ENCODE data around the gene BOC.

BOC gene

GRCh38 chr3:113186566-113186965, 24.8 kb upstream of the BOC start:
- DNase-seq, result no peak

DNA sequence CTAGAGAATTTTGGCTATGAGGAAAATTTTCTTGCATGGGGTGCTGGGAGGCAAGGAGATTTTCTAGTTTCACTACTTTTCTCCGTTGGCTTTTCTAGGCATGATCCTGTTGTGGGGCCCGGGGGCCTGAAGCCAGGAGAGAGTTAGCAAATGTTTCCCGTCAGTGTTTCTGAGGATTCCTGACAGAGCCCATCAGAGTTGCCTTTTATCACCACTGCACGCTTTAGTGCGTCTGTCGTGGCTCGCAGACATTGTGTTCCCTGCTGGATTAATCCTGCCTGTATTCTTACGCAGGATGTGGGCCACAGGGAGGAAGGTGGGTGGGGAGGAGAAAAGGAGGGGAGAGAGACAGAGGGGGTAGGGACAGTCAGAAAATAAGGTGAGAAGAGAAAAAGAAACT, 18.1 kb upstream of the BOC start:
- DNase-seq, result peak; percentile 79

- no peak for DNase-seq
Measured at GRCh38 chr3:113193719-113194118, 17.6 kb upstream of the BOC start.

GRCh38 chr3:113194823-113195401, 16.4 kb upstream of the BOC start:
- no peak for DNase-seq

GRCh38 chr3:113200351-113200750, 11.0 kb upstream of the BOC start:
- peak; percentile 34 for DNase-seq

- DNase-seq, result no peak
Measured at GRCh38 chr3:113200946-113201345, 10.4 kb upstream of the BOC start.

DNA sequence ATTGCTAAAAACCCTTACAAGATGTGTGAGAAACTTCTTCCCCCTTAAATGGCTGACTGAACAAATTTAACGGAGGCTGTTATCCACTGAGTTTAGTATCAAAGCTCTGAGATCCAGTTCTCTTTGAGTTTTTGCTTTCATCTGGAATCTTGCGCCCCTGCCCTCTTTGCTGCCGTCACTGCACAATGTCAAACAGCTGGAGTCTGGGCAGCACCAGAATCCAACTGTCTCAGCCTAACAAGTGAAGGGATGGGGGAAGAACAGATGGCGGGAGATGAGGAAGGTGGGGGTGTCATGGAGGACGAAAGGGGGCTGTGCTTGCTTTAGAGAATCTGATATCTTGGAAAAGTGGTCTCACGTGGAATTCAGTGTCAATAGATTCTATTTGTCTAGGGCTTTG, 7.0 kb upstream of the BOC start:
- DNase-seq, result peak; percentile 33

DNA sequence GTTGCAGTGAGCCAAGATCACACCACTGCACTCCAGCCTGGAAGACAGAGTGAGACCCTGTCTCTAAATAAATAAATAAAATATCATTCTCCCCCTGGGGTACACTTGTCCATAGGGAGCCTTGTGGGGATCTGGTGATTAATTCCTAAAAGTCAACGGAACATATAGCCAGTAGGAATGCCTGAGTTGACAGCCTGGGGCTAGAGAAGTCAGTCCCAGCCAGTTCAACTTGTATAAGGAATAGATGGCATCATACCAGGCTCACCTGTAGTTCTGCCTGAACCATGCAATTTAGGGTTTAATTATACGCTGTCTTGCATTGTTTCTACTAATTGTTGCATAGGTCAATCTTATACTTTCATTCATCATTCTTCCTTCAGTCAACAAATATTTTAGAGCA, 5.9 kb upstream of the BOC start:
- peak; percentile 9 for DNase-seq

DNA sequence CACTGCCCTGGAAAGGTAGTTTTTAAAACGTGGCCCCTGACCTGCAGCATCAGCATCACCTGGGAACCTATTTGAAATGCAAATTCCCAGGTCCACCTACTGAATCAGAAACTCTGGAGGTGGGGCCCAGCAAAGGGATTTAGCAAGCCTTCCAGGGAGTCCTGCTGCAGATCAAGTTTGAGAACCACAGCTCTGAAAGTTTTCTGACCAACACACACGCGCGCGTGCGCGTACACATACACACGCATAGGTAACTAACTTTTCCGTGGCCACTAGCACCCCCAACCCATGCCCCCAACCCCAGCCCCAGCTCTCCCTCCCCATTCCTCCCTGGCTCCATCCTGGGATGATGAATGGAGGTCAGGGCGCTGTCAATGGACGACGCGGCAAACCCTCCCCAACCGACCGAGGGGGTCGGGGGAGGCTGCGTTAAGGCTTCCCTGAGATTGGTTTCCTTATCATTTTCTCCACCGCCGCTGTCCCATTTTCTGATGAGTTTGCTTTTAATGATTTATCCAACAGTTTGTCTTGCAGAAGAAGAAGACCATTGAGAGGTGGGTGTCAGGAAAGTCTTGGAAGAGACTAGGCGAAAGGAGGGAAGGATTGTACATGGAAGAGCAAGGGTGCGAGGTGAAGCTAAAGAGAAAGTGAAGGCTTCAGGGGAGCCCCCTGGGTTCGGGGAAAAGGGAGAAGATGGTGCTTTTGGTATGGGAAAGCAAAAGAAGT, 590 bp upstream of the BOC start:
- no peak for DNase-seq

DNA sequence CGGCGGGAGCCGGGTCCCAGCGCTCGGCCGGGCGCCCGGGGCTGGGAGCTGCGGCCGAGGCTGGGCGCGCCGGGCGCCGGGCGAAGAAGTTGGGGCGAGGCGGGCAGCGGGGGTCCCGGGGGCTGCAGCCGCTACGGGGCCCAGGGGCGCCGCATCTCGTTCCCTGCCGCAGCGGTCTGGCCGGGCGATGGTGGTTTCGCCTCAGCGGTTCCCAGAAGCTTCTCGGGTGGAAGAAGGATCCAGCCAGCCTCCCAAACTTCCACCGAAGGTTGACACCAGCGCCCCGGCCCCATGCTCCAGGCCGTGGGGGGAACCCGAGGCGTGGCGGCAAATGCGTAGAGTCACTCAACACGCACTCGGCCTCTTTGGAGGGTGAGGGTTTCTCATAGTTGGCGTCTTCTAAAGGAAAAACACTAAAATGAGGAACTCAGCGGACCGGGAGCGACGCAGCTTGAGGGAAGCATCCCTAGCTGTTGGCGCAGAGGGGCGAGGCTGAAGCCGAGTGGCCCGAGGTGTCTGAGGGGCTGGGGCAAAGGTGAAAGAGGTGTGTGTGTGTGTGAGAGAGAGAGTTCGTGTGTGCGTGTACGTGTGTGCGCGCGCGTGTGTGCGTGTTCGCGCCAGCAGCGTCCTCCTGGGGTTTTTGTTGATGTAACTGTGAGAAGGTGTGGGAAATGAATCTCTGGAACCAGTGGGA, 940 bp downstream of the BOC start:
- DNase-seq, result no peak

- DNase-seq, result no peak
Measured at GRCh38 chr3:113212844-113213375, 1.6 kb downstream of the BOC start.

DNA sequence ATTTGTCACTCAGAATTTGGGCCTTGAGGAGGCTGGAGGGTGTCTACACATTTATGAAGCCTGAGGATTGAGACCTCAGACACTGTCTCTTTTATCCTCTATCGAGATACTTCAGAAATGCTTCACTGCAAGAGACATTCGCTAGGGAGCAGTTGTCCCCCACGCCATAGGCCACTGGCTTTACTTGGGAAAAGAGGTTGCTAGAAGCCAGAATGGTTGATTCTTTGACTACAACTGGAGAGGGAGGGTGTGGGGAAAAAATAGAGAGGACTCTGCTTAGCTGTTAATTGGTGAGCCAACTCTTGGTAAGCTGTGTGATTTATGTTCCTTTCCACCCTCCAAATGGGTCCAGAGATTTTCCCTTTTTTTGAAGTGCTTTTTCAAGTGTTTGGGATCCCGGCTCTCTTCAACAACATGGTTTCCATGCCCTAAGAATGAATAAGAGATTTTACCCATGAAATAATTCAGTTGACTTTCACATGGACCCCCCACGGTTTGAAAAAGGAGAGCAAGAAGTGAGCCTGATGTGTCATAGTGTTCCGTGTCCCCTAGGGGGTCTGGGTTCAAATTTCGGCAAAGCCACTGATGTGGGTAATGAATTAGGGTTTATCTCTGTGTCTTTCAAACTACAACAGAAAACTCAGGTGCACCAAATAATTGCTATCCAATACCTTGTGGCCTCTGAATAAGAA, 2.7 kb downstream of the BOC start:
- DNase-seq, result no peak

GRCh38 chr3:113214917-113215595, 3.7 kb downstream of the BOC start:
- peak; percentile 25 for DNase-seq

GRCh38 chr3:113216393-113216792, 5.0 kb downstream of the BOC start:
- DNase-seq, result peak; percentile 31

GRCh38 chr3:113218011-113218680, 6.8 kb downstream of the BOC start:
- DNase-seq, result peak; percentile 33

DNA sequence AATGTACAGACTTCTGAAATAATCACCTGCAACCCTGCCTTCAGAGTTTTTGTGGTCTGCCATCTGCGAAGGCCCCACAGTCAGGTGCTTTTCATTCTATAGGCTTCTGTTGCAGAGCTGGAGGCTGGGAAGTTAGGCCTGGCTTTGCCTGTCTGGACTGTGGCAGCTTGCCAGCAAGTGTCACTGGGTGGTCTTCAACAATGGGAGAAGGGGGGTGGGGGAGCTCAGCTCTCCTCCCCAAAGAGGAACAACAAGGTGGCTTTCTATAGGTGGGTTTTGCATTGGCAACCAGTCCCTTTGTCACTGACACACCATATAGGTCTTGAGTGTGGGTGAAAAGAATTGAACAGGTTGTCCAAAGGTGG, 7.3 kb downstream of the BOC start:
- peak; percentile 7 for DNase-seq

GRCh38 chr3:113219605-113220300, 8.4 kb downstream of the BOC start:
- peak; percentile 33 for DNase-seq

DNA sequence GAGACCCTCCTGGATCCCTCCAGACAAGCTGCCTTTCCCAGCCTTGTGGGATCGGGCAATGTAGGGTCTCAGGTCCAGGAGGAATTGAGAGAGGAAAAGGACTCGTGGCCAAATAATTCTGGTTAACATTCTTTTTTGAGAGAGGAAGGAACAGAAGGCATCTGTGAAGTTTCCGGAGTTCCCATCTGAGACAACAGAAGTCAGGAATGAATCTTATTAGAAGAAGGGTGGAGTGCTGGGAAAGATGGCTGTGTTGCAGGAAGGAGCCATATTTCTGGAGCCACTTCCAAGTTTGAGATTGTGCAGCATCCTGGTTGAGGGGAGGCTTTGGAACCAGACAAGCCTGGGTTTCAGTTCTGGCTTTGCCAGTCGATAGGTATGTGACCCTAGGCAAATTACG, 9.4 kb downstream of the BOC start:
- DNase-seq, result no peak

DNA sequence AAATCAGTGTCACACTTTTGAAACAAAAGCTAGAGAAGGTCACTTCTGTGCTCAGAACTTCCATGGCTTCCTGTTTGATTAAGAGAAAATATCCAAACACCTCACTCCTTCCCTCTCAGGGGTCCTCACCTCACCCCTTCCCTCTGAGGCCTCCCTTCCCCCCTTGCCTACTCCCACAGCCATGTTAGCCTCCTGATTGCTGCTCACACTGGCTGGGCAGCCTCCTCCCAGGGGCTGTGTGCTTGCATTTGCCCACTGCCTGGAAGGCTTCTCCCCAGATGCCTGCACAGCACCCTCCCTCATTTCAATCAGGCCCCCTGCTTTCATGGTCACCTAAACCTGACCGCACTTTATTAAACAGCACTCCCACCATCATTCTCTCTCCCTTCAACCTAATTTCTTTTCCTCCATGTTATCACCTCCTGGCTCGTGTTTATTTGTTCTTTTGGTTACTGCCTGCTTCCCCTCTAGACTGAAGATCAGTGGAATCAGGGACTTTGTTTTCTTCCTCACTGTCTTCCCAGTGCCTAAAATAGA, 10.4 kb downstream of the BOC start:
- no peak for DNase-seq

GRCh38 chr3:113222451-113223086, 11.2 kb downstream of the BOC start:
- peak; percentile 88 for DNase-seq

Data from islet precursor cell (in vitro differentiated cells).